ENCODE measurements around the gene CABP2.

DNA sequence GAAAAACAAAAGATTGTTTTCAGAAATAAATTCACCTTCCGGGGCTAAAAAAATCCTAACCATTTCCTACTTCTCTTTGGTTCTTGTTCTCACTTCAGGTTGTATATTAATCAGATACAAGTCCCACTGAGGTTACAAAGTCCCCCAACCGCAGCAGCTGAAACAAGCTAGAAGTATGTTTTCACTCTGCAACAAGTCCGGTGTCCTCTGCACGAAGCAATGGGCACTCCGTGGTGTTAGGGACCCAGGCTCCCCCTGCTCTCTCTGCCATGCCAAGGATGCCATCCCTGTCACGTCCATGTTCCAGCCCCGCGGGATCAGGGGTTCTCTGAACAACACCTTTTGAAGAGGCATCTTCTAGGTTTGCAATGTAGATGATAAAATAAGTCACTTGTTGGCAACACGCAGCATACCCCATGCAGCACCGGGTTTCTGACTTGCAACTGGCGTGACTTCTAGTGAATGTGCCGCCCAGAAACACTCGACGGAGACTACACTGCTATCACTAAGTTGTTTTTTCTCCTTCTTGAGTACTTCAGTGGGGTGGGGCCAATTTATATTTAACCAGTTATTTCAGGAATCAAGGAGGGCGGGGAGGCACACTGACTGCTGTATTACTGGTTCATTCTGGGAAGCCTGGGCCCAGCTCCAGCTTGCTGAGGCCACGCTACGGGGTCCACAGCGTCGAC, 35.0 kb upstream of the CABP2 start:
- TF ChIP-seq RAD21 (IDR thresholded peaks at IDR 0.05) (no peak), YY1 (IDR thresholded peaks at IDR 0.05) (peak; percentile 12), TAF1 (conservative IDR thresholded peaks at IDR 0.05) (no peak)
- TF ChIP-seq, protein P1, sequence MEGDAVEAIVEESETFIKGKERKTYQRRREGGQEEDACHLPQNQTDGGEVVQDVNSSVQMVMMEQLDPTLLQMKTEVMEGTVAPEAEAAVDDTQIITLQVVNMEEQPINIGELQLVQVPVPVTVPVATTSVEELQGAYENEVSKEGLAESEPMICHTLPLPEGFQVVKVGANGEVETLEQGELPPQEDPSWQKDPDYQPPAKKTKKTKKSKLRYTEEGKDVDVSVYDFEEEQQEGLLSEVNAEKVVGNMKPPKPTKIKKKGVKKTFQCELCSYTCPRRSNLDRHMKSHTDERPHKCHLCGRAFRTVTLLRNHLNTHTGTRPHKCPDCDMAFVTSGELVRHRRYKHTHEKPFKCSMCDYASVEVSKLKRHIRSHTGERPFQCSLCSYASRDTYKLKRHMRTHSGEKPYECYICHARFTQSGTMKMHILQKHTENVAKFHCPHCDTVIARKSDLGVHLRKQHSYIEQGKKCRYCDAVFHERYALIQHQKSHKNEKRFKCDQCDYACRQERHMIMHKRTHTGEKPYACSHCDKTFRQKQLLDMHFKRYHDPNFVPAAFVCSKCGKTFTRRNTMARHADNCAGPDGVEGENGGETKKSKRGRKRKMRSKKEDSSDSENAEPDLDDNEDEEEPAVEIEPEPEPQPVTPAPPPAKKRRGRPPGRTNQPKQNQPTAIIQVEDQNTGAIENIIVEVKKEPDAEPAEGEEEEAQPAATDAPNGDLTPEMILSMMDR (IDR thresholded peaks at IDR 0.05; ENCODE audit: low read depth, low read length, missing input control): no peak
- TF ChIP-seq, protein P2, sequence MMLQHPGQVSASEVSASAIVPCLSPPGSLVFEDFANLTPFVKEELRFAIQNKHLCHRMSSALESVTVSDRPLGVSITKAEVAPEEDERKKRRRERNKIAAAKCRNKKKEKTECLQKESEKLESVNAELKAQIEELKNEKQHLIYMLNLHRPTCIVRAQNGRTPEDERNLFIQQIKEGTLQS (IDR thresholded peaks at IDR 0.05): no peak
- TF ChIP-seq, protein P3, sequence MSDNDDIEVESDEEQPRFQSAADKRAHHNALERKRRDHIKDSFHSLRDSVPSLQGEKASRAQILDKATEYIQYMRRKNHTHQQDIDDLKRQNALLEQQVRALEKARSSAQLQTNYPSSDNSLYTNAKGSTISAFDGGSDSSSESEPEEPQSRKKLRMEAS (IDR thresholded peaks at IDR 0.05): no peak
- TF ChIP-seq, protein P4, sequence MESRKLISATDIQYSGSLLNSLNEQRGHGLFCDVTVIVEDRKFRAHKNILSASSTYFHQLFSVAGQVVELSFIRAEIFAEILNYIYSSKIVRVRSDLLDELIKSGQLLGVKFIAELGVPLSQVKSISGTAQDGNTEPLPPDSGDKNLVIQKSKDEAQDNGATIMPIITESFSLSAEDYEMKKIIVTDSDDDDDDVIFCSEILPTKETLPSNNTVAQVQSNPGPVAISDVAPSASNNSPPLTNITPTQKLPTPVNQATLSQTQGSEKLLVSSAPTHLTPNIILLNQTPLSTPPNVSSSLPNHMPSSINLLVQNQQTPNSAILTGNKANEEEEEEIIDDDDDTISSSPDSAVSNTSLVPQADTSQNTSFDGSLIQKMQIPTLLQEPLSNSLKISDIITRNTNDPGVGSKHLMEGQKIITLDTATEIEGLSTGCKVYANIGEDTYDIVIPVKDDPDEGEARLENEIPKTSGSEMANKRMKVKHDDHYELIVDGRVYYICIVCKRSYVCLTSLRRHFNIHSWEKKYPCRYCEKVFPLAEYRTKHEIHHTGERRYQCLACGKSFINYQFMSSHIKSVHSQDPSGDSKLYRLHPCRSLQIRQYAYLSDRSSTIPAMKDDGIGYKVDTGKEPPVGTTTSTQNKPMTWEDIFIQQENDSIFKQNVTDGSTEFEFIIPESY (IDR thresholded peaks at IDR 0.05): no peak
- TF ChIP-seq, protein P5, sequence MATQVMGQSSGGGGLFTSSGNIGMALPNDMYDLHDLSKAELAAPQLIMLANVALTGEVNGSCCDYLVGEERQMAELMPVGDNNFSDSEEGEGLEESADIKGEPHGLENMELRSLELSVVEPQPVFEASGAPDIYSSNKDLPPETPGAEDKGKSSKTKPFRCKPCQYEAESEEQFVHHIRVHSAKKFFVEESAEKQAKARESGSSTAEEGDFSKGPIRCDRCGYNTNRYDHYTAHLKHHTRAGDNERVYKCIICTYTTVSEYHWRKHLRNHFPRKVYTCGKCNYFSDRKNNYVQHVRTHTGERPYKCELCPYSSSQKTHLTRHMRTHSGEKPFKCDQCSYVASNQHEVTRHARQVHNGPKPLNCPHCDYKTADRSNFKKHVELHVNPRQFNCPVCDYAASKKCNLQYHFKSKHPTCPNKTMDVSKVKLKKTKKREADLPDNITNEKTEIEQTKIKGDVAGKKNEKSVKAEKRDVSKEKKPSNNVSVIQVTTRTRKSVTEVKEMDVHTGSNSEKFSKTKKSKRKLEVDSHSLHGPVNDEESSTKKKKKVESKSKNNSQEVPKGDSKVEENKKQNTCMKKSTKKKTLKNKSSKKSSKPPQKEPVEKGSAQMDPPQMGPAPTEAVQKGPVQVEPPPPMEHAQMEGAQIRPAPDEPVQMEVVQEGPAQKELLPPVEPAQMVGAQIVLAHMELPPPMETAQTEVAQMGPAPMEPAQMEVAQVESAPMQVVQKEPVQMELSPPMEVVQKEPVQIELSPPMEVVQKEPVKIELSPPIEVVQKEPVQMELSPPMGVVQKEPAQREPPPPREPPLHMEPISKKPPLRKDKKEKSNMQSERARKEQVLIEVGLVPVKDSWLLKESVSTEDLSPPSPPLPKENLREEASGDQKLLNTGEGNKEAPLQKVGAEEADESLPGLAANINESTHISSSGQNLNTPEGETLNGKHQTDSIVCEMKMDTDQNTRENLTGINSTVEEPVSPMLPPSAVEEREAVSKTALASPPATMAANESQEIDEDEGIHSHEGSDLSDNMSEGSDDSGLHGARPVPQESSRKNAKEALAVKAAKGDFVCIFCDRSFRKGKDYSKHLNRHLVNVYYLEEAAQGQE (IDR thresholded peaks at IDR 0.05): no peak
